IMR-90 (cell line): ENCODE results near the gene ADAMTSL2. TPM values are rescaled to one million over a fixed set of nuclear protein-coding genes. Genes with fewer than 3 reads are reported as not detected.

Experiments used
- ATAC-seq: fragments of 200-7000 bp; cut with Tn5 transposase; 2 replicates; pipeline ENCODE4 v1.9.1; 2020; ENCODE audit warnings: low read depth, mild to moderate bottlenecking, moderate library complexity
- BruUV-seq: library from RNA; stranded (reverse); fragments of 400-500 nt; replicated peaks from 2 replicates; lab custom pipeline; 2021; lab: Mats Ljungman, UMichigan
- CTCF ChIA-PET: fragments of 300-600 bp; formaldehyde crosslinking; extraction: SDS; loops from one replicate; lab custom pipeline; 2021; ENCODE audit warnings: antibody characterized with exemption; lab: Yijun Ruan, JAX
- POLR2A ChIA-PET: fragments of 300-600 bp; sonication (Branson Sonifier 250); formaldehyde crosslinking; loops from one replicate; lab custom pipeline; 2022; ENCODE audit warnings: antibody characterized with exemption; ENCODE audit not compliant: unreplicated experiment; lab: Charles Lee
- DNase-seq: peaks from one replicate; pipeline ENCODE4 v3.0.0; 2013
- H2AFZ ChIP-seq: replicated peaks from 2 replicates; pipeline ENCODE3; 2013; ENCODE audit warnings: low read length, mild to moderate bottlenecking; ENCODE audit not compliant: poor library complexity
- H2AK5ac ChIP-seq: 2 replicates; pipeline ENCODE4 v1.6.1; 2013; ENCODE audit warnings: low read depth, low read length, inconsistent platforms
- H2AK9ac ChIP-seq: replicated peaks from 2 replicates; pipeline ENCODE3; 2013; ENCODE audit warnings: mild to moderate bottlenecking, low read depth, low read length, moderate library complexity; ENCODE audit not compliant: poor library complexity
- H2BK120ac ChIP-seq: 2 replicates; pipeline ENCODE4 v1.6.1; 2013; ENCODE audit warnings: low read depth, low read length, inconsistent platforms
- H2BK15ac ChIP-seq: 3 replicates; pipeline ENCODE4 v1.6.1; 2013; ENCODE audit warnings: low read depth, low read length, inconsistent platforms
- H2BK20ac ChIP-seq: 2 replicates; pipeline ENCODE4 v1.6.1; 2013; ENCODE audit warnings: low read depth, mild to moderate bottlenecking, inconsistent platforms, low read length, moderate library complexity
- H2BK5ac ChIP-seq: 2 replicates; pipeline ENCODE4 v1.6.1; 2013; ENCODE audit warnings: mild to moderate bottlenecking, low read depth, low read length, inconsistent platforms; ENCODE audit not compliant: poor library complexity, severe bottlenecking
- H3K14ac ChIP-seq: replicated peaks from 2 replicates; pipeline ENCODE4 v1.6.1; 2013; ENCODE audit warnings: low read depth, low read length, inconsistent platforms
- H3K18ac ChIP-seq: 2 replicates; pipeline ENCODE4 v1.6.1; 2013; ENCODE audit warnings: low read depth, low read length, control low read depth
- H3K23ac ChIP-seq: 2 replicates; pipeline ENCODE4 v1.6.1; 2013; ENCODE audit warnings: low read depth, low read length, inconsistent platforms
- H3K27ac ChIP-seq: 2 replicates; pipeline ENCODE4 v1.5.1; 2013; ENCODE audit warnings: mild to moderate bottlenecking, control low read depth, low read length; ENCODE audit not compliant: insufficient read depth
- H3K27me3 ChIP-seq: 2 replicates; pipeline ENCODE4 v1.6.1; 2013; ENCODE audit warnings: low read length; ENCODE audit not compliant: control insufficient read depth, insufficient read depth
- H3K36me3 ChIP-seq: 2 replicates; pipeline ENCODE4 v1.6.1; 2013; ENCODE audit warnings: low read length, mixed read lengths; ENCODE audit not compliant: control insufficient read depth, insufficient read depth
- H3K4ac ChIP-seq: 2 replicates; pipeline ENCODE4 v1.6.1; 2013; ENCODE audit warnings: low read depth, low read length, inconsistent platforms
- H3K4me1 ChIP-seq: 2 replicates; pipeline ENCODE4 v1.6.1; 2013; ENCODE audit warnings: low read length, mixed read lengths; ENCODE audit not compliant: control insufficient read depth, insufficient read depth
- H3K4me2 ChIP-seq: 2 replicates; pipeline ENCODE4 v1.6.1; 2013; ENCODE audit warnings: low read depth, mild to moderate bottlenecking, control low read depth, low read length, moderate library complexity
- H3K4me3 ChIP-seq: 2 replicates; pipeline ENCODE4 v1.5.1; 2013; ENCODE audit warnings: low read depth, mild to moderate bottlenecking, control low read depth, low read length, moderate library complexity; ENCODE audit not compliant: insufficient read depth
- H3K56ac ChIP-seq: 2 replicates; pipeline ENCODE4 v1.6.1; 2013; ENCODE audit warnings: low read length, inconsistent platforms; ENCODE audit not compliant: insufficient read depth; ENCODE audit errors: extremely low read depth
- H3K79me1 ChIP-seq, 2 experiments: 2 replicates each; pipeline ENCODE4 v1.6.1; 2013; ENCODE audit warnings: low read length in 2 of 2, inconsistent platforms in 1 of 2, low read depth in 1 of 2
- H3K9ac ChIP-seq: 2 replicates; pipeline ENCODE4 v1.6.1; 2013; ENCODE audit warnings: low read depth, low read length, control low read depth
- H3K9me1 ChIP-seq: 2 replicates; pipeline ENCODE4 v1.6.1; 2013; ENCODE audit warnings: low read length, inconsistent platforms; ENCODE audit not compliant: insufficient read depth
- H3K9me3 ChIP-seq: 2 replicates; pipeline ENCODE4 v1.6.1; 2013; ENCODE audit warnings: low read length; ENCODE audit not compliant: control insufficient read depth, insufficient read depth
- H4K20me1 ChIP-seq: 2 replicates; pipeline ENCODE4 v1.6.1; 2013; ENCODE audit warnings: low read length, inconsistent platforms; ENCODE audit not compliant: insufficient read depth
- H4K5ac ChIP-seq: 2 replicates; pipeline ENCODE4 v1.6.1; 2013; ENCODE audit warnings: mild to moderate bottlenecking, low read depth, low read length, control low read depth
- H4K8ac ChIP-seq, 2 experiments: 2 replicates each; pipeline ENCODE4 v1.6.1; 2013; ENCODE audit warnings: low read depth in 2 of 2, low read length in 2 of 2, control low read depth in 1 of 2, inconsistent platforms in 1 of 2
- H4K91ac ChIP-seq: 2 replicates; pipeline ENCODE4 v1.6.1; 2013; ENCODE audit warnings: low read depth, low read length, inconsistent platforms; ENCODE audit not compliant: insufficient read depth
- CEBPB ChIP-seq: IDR thresholded peaks from 2 replicates; pipeline ENCODE4 v1.6.1; 2012; ENCODE audit warnings: low read depth, low read length, improper control_type of control experiment
- MXI1 ChIP-seq: IDR thresholded peaks from 2 replicates; pipeline ENCODE4 v1.6.1; 2012; ENCODE audit warnings: low read depth, mild to moderate bottlenecking, low read length, moderate library complexity, borderline replicate concordance
- RAD21 ChIP-seq: IDR thresholded peaks from 2 replicates; pipeline ENCODE4 v1.6.1; 2012; ENCODE audit warnings: low read length, improper control_type of control experiment
- RCOR1 ChIP-seq: IDR thresholded peaks from 2 replicates; pipeline ENCODE4 v1.6.1; 2012; ENCODE audit warnings: mild to moderate bottlenecking, low read length, improper control_type of control experiment; ENCODE audit not compliant: insufficient replicate concordance
- USF2 ChIP-seq: fragments of 150-350 bp; IDR thresholded peaks from 2 replicates; pipeline ENCODE4 v1.6.1; 2017; ENCODE audit warnings: mild to moderate bottlenecking, antibody characterized with exemption, low read length, low read depth
- WGBS, 2 experiments: methylation state at CpG; one replicate each; pipeline versions ENCODE4 v1.1.5 to v1.1.7; 2013; ENCODE audit warnings: missing lambda C conversion rate in 2 of 2; ENCODE audit not compliant: insufficient read length in 1 of 2; ENCODE audit errors: extremely low coverage in 2 of 2; 5-methylcytosine and 5-hydroxymethylcytosine counted together
- dilution Hi-C: fragments of 300-500 bp; cut with HindIII; formaldehyde crosslinking; loops from one replicate; pipeline ENCODE4 v1.14.3; 2018; ENCODE audit warnings: low sequenced_read_pairs; ENCODE audit not compliant: unreplicated experiment
- in situ Hi-C: fragments of 300-500 bp; cut with MboI; formaldehyde crosslinking; loops from 3 replicates; pipeline ENCODE4 v1.14.3; 2019; ENCODE audit warnings: low sequenced_read_pairs, inconsistent platforms, mixed read lengths
- intact Hi-C: fragments of 100-400 bp; cut with micrococcal nuclease; formaldehyde crosslinking; loops from 2 replicates; pipeline ENCODE4 v1.10.0; 2022
- polyA plus RNA-seq, 3 experiments: library from polyadenylated mRNA; depleted of rRNA; stranded (reverse); fragments of >200 nt; gene quantifications; 2 replicates each; pipeline ENCODE4 v1.2.3, GENCODE V29; 2012; ENCODE audit warnings: low replicate concordance in 1 of 3
- total RNA-seq: library from RNA; depleted of rRNA; stranded (reverse); fragments of >200 nt; gene quantifications from 2 replicates; pipeline ENCODE4 v1.2.3, GENCODE V29; 2012

Gene ADAMTSL2
- total and polyA plus RNA-seq, 2 of the 4 experiments (the other 2 are of a cell fraction) = not detected

- Histone ChIP-seq H4K5ac (no peak overlapping the region), H3K79me1 (no peaks in the 10 kb centered on the region), H4K8ac (no peak overlapping the region), H2AK5ac (no peak overlapping the region), H3K9me1 (no peaks in the 10 kb centered on the region), H4K91ac (no peak overlapping the region), H3K23ac (no peak overlapping the region), H3K4me2 (no peak overlapping the region), H2BK5ac (no peak overlapping the region), H3K27me3 (peaks cover 72% of the 10 kb centered on the region), H3K14ac (no peak overlapping the region), H3K4ac (no peak overlapping the region), H3K56ac (no peak overlapping the region), H2BK15ac (no peak overlapping the region), H3K4me1 (no peaks in the 10 kb centered on the region), H3K9ac (no peak overlapping the region), H3K9me3 (no peaks in the 10 kb centered on the region; the same call in 1 of the 2 replicates), H3K18ac (no peak overlapping the region), H2BK120ac (no peak overlapping the region), H4K20me1 (no peaks in the 10 kb centered on the region), H2BK20ac (no peak overlapping the region), H3K4me3 (no peak overlapping the region), H3K36me3 (no peaks in the 10 kb centered on the region), H2AFZ (no peak overlapping the region), H2AK9ac (no peak overlapping the region), H3K27ac (no peak overlapping the region)
- intact Hi-C loops (loop anchor here (10.0 kb wide), 1 partner anchor 121 kb away; no protein-coding TSS in a partner anchor), in situ Hi-C loops (no loop called here), dilution Hi-C loops (no loop called here)
- no peak for TF ChIP-seq RCOR1
- TF ChIP-seq CEBPB = no peak
- TF ChIP-seq MXI1 = no peak
- no peak for TF ChIP-seq USF2
- peak; percentile 25; the same call in 1 of the 2 replicates for TF ChIP-seq RAD21
- no peak for ATAC-seq
- no TSS peak for BruUV-seq
- 37% methylated on average over 3 of the region's 5 CpGs; no CpG with 5 or more reads in 1 of the 2 experiments for WGBS, 2 experiments
- ChIA-PET POLR2A (no interaction called here), CTCF (no interaction called here)
- DNase-seq = no peak
Observed at GRCh38 chr9:133604214-133604613, 69.7 kb downstream of the ADAMTSL2 start.
